NCI-H526 (cell line): ENCODE results near the gene TRIP12.
"Not testable (repeated sequence)": the region's sequence is repeated elsewhere in the genome, so short reads cannot be mapped to it uniquely, and the experiment has no call there.

Experiments
- DNase-seq, 2 experiments: peaks; one replicate each; lab custom pipeline; 2025; lab: John Stamatoyannopoulos, UW

Gene TRIP12

GRCh38 chr2:229920011-229920641, 1.7 kb downstream of the TRIP12 start:
- DNase-seq = peak in 1 of 2 experiments; percentile 35

GRCh38 chr2:229917793-229918192, 4.0 kb downstream of the TRIP12 start:
- no peak for DNase-seq

- DNase-seq = no peak
These were observed 7.6 kb downstream of the TRIP12 start for GRCh38 chr2:229914171-229914570.

- DNase-seq = peak; percentile 3 to 72
These were observed 10.9 kb downstream of the TRIP12 start for GRCh38 chr2:229910832-229911412.

- DNase-seq = no peak
These were observed 11.5 kb downstream of the TRIP12 start for GRCh38 chr2:229910147-229910831.

GRCh38 chr2:229909090-229909489, 12.7 kb downstream of the TRIP12 start:
- DNase-seq = no peak

- no peak for DNase-seq
These were observed 16.2 kb downstream of the TRIP12 start for GRCh38 chr2:229905601-229906000.

- no peak for DNase-seq
These were observed 18.8 kb downstream of the TRIP12 start for GRCh38 chr2:229903037-229903436.

GRCh38 chr2:229901819-229902218, 20.0 kb downstream of the TRIP12 start:
- no peak for DNase-seq

GRCh38 chr2:229900514-229900913, 21.3 kb downstream of the TRIP12 start:
- not testable (repeated sequence) for DNase-seq

- DNase-seq = no peak
These were observed 21.8 kb downstream of the TRIP12 start for GRCh38 chr2:229900012-229900411.

GRCh38 chr2:229899604-229900003, 22.2 kb downstream of the TRIP12 start:
- DNase-seq = no peak

- DNase-seq = no peak
These were observed 25.0 kb downstream of the TRIP12 start for GRCh38 chr2:229896857-229897256.

- DNase-seq = no peak
These were observed 32.8 kb downstream of the TRIP12 start for GRCh38 chr2:229889023-229889422.

- no peak for DNase-seq
These were observed 33.8 kb downstream of the TRIP12 start for GRCh38 chr2:229888031-229888430.

GRCh38 chr2:229887441-229887840, 34.4 kb downstream of the TRIP12 start:
- DNase-seq = no peak

GRCh38 chr2:229884775-229885699, 36.8 kb downstream of the TRIP12 start:
- DNase-seq = no peak

GRCh38 chr2:229882583-229882982, 39.2 kb downstream of the TRIP12 start:
- DNase-seq = no peak

- no peak for DNase-seq
These were observed 40.8 kb downstream of the TRIP12 start for GRCh38 chr2:229880892-229881586.

- DNase-seq = no peak
These were observed 42.4 kb downstream of the TRIP12 start for GRCh38 chr2:229879191-229879950.

GRCh38 chr2:229875549-229875948, 46.3 kb downstream of the TRIP12 start:
- no peak for DNase-seq
